IPS-18c (cell line): ENCODE data around the gene SLC13A5.
"Not testable (repeated sequence)": the region's sequence is repeated elsewhere in the genome, so short reads cannot be mapped to it uniquely, and the experiment has no call there.

Experiments
- H3K4me3 ChIP-seq: 2 replicates; pipeline ENCODE4 v1.7.0; 2013; ENCODE audit warnings: low read depth, mild to moderate bottlenecking, low read length, moderate library complexity; ENCODE audit not compliant: insufficient read depth
- H3K9me3 ChIP-seq: one replicate; pipeline ENCODE4 v1.6.1; 2013; ENCODE audit warnings: mild to moderate bottlenecking, low read length, moderate library complexity; ENCODE audit not compliant: control insufficient read depth, insufficient read depth

Gene SLC13A5

DNA sequence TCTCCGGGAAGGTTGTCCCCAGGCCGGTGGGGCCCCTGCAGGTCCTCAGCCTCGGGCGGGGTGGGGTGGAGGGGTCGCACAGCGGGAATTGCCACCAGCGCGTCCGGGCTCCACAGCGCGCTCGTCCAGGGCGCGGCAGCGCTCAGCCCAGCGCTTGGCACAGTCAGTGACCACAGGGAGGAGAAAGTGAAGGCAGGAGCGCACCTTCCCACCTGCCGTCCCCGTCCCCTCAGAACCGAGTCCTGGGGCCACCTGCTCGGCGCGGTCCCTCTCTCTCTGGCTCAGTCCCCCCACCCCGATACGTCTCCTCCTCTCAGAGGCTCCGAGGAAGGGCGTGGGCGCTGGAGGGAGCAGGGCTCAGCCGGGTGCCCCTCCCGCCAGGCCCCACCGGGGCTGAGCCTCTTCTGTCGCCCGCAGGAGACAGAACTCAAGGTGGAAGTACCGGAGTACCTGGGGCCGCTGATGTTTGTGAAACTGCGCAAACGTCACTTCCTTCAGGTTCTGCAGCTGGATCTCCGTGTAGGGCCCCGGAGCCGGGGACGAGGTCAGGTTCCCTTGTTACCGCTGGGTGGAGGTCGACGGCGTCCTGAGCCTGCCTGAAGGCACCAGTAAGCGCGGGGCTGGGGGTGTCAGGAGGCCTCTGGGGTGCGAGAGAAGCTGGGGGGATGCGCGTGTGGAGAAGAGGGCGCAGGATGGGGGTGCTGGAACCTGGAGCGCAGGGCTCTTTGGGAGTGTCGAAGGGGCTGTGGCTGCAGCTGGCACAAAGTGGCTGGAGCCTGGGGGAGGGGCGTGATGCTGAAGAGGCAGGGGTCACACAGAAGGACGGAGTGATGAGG is 56.2 kb downstream of the SLC13A5 start:
- peak overlapping the region; percentile 49 for H3K4me3 ChIP-seq
- not testable (repeated sequence) for H3K9me3 ChIP-seq

DNA sequence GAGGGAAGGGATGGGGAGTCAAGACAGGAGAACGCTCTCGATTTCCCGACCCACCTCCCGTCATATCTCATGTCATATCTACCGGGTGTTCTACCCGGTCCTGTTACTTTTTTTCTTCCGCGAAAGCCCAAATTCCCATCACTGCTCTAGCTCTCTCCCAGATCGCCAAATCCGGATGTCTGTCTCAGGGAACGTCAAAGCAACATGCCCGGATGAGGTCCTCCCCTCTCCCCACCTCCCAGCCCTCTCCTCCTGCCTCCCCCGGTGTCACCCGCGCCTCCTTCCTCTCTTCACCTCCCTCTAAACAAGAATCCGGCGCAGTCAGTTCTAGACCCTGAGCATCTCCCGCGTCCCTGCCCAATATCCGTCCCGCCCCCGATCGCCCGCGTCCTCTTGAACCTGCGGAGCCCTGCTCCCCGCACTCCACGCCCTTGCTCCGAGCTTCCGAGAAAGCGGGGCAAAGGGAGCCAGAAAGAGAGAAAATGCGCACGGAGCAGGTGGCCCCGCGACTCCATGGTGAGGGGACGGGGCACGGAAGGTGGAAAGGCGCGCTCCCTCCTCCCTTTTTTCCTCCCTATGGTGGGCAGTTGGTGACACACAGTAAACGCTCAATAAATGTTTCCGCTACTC is 57.3 kb downstream of the SLC13A5 start:
- H3K9me3 ChIP-seq = not testable (repeated sequence)
- peak overlapping the region; percentile 30 for H3K4me3 ChIP-seq

DNA sequence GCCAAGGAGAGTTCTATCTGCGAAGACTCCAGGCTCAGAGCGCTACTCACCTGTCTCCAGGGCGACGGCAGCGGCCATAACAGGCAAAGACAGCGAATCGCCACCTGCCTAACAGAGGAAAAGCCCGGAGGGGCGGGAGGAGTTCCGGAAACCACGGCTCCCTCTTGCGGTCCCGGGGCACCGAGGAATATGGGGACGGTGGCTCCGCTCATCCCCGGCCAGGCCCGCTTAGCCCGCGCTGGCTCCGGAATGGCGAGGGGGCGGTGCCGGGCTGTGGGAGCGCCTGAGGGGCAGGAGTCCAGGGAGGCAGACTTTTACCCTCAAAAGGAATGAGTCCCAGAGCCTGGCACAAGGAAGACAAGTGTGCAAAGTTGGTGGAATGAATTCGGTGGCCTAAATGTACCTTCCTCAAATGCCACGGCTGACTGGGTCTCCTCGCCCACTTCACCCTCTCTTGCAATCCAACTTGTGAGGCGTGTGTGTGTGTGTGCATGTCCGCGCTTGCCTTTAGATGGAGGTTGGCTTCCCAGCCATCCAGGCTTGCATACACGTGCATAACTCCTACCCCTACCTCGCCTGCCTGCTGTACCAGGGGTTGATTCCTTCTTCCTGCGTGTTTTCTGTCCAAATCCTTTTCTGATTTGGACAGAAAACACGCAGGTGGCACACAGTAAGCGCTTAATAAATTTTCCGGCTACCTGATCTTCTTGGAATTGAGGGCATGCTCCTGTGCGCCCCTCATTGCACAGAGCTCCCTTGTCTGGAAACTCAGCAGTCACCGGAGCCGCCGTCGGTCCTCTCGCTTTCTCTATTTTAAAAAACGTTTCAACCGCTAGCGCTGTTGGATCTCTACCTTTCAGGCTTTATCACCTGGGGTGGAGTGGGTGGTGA is 58.1 kb downstream of the SLC13A5 start:
- H3K9me3 ChIP-seq = no peaks in the 10 kb centered on the region
- H3K4me3 ChIP-seq = peak overlapping the region; percentile 30

DNA sequence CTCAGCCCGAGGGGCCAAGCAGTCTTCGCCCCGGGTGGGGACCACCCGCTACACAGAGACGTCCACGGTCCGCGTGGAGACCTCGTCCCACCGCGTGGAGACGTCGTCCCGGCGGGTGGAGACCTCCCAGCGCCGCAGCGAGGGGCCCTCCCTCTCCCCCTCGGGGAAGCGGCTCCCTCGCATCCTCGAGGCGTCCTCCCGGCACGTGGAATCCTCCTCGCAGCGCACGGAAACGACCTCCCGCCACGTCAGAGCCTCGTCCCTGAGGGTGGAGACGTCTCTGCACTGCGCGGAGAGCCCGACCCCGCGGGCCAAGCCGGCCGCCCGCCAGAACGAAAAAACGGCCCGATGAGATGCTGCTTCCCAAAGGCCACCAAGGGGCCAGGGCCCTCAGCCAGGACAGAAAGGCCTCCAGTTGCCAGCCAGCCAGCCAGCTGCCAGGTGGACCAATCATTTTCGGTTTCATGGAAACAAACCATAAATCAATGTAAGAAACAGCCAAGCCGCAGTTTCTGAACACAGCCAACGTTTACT is 61.2 kb downstream of the SLC13A5 start:
- peak overlapping the region; percentile 80 for H3K4me3 ChIP-seq
- H3K9me3 ChIP-seq = no peaks in the 10 kb centered on the region

DNA sequence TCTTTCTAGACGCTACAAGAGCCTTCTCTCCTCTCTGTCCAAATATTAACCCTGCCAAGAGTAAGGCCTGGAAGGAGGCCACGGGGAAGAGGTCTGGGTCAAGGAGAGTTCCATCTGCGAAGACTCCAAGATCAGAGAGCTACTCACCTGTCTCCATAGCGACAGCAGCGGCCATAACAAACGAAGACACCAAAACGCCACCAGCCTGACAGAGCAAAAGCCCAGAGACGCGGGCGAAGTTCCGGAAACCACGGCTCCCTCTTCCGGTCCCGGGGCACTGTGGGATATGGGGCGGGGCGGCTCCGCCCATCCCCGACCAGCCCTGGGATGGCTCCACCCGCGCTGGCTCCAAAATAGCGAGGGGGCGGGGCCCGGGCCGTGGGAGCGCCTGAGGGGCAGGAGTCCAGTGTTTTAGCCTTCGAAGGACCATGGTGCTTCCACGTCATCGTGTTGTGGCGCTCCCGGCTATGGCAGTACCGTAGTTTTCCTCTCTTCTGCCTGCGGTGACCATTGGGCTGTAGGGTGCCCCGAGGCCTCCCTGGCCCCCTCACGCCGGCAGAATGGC is 61.7 kb downstream of the SLC13A5 start, which contains the start of the genes C17orf100 and MED31:
TSS of gene C17orf100 (plus strand) at position 409 of the 565 bp plus-strand sequence. CDS start at position 561, 152 bp downstream.
TSS of gene MED31 (minus strand) at position 252 of the 565 bp plus-strand sequence. CDS start at position 175, 77 bp downstream.
- Histone ChIP-seq H3K4me3 (peak within 1 kb of the TSS; percentile 80), H3K9me3 (no peaks in the 10 kb centered on the region)

DNA sequence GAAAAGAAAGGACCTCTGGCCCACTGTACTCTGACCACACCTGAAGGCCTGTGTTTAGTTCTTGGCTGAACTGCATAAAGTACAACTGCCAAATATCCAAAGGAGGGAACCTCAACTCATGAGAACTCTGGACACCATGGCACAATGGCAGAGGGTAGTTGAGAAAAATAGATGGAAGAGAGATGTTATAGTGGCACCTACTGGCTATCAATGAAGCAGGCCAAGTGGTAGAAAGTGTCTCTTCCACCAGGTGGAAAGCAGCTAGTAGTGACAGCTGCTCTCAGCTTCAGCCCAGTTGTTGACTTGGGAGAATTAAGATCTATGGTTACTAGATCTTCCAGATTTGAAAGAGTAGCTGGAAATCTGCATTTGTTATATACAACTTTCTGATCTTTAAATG is 65.0 kb downstream of the SLC13A5 start:
- H3K9me3 ChIP-seq = no peaks in the 10 kb centered on the region
- H3K4me3 ChIP-seq = no peak overlapping the region

DNA sequence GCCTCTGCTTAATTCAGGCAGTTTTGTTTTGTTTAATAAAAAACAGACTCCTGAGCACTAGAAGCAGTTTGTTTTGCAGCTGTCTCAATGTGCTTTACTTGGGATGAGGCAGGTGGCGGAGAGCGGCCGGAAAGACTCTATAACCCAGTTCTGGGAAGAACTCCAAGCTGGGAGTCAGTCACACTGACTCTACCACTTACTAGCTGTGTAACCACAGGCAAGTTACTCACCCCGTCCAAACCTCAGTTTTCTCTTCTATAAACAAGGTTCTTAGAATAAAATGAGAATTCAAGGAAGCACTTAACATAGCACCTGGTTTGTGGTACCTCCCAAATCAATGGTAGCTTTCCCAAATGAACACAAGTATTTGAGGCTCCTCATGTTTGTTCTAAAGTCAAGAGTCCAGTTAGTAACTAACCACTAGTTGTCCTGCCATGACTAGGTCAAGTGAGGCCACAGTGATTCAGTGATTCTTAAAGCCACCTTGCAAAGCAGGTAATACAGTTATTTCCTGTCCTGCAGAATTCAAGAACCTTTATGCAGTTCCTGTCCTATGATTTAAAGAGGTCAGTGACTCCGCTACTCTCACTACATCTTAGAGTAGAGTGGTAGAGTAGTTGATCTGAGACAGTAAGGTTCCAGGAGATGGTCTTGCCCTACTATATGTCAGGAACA is 69.6 kb downstream of the SLC13A5 start:
- no peaks in the 10 kb centered on the region for H3K9me3 ChIP-seq
- no peak overlapping the region for H3K4me3 ChIP-seq

DNA sequence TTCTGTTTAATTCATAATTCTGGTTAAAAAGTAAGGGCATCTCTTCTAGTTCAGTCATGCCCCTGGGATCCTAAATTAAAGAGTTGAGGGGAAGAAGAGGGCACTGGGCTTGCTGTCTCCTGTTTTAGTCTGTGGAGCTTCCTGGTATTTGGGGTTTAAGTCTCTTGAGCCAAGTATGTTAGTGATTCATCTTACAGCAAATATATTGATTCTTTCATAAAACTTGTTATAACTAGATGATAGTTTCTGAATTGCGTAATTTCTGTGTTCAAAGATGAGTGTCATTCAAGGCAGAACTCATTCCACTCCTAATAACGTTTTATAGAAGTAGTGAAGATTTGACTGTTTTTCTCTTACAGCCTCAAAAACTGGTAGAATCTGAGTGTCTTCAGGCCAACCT is 70.6 kb downstream of the SLC13A5 start:
- H3K9me3 ChIP-seq = no peaks in the 10 kb centered on the region
- no peak overlapping the region for H3K4me3 ChIP-seq

DNA sequence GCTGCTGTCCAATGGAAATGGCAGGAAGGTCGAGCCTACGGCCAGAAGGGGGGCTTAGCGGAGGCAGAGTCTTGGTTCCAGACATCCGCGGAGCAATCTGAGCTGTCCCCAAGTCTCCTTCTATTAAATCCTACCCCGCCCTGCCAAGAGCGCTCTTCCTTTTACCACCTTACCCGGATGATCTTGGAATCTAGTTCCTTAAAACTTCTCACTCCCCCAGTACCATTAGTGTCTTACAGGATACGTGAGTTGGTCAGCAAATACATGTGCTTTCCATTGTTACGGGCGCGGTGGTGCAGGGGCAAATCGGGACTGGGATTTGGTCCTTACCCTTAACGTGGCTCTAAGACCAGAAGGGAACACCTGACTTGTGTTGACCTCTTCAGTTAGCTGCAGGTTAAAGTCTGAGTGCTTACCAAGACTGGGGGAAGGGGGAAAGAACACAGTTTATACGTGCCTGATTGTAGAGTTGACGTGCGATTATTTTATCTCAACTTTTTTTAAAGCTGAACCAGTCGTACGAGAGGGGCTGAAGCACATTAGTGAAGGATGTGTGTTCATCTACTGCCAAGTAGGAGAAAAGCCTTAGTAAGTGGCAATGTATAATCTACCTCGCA is 71.8 kb downstream of the SLC13A5 start:
- Histone ChIP-seq H3K4me3 (peak overlapping the region; percentile 79), H3K9me3 (no peaks in the 10 kb centered on the region)

DNA sequence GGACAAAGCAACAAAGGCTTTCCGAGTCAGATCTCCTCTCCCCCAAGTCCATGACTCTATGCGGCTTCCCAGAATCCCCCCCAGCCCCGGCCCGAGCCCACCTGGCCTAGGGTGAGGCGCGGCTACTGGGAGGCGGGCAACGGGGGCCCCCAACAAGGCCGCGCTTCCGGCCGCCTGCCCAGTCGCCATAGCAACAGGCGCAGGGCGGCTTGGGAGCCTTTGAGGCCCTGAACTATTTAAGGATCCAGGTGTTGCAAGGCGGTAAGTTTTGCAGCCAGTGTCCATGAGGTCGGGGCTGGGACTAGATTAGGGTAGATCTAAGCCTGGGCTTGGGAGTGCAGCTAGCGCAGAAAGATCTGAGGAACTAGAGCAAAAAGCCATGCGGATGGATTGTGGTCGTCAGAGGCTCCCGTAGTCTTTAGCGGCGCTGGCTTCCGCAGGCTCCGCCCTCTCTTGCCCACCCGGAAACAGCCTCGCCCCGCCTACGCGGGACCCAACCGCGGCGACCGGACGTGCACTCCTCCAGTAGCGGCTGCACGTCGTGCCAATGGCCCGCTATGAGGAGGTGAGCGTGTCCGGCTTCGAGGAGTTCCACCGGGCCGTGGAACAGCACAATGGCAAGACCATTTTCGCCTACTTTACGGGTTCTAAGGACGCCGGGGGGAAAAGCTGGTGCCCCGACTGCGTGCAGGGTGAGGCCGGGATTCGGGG is 72.5 kb downstream of the SLC13A5 start, which contains the start of the genes KIAA0753 and TXNDC17:
TSS of gene KIAA0753 (minus strand) at position 176 of the 711 bp plus-strand sequence. CDS start 5,608 bp downstream, outside the sequence.
TSS of gene TXNDC17 (plus strand) at position 525 of the 711 bp plus-strand sequence. CDS start at position 548, 23 bp downstream.
- Histone ChIP-seq H3K9me3 (no peaks in the 10 kb centered on the region), H3K4me3 (peak within 1 kb of the TSS; percentile 79)

DNA sequence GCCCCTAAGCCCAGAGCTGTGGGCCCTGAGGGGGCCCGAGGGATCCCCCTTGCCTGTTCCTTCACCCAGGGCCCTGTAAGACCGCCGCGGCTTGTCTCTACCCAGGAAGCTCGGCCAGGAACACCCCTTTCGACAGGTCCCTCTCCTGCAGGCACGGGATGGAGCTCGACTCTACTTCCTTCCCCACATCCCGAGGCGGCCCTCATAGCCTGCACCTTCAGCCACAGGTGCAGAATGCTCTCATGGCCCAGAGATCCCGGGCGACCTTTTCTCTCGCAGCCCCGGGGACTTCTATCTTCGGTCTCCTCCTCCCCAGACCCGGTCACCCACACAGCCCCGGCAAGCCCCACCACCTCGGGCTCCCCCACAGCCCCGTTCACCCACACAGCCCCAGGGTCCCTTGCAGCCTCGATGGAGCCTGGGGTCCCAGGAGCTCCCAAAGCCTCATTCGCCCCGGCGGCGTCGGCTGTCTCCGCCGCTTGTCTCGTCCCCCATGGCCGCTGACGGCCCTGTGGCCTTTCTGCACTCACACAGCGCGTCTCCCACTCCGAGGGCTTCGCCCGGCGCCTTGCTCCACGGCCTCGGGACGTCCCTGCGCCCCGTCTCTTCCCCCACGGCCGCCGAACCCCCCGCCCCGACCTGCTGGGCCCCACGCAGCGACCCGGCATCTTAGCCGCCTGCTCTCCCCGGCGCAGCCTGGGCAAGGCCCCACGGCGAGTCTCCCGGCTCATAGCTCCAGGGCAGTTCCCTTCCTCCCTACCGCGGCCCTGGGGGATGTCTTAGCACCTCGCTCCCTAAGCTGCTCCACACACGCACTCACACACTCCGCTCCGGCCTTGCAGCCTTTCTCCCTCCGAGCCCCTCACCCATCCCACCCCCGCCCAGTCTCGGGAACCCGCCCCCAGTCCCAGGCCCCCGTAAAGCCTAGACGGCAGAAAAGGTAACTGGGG is 73.3 kb downstream of the SLC13A5 start:
- H3K4me3 ChIP-seq = peak overlapping the region; percentile 79
- H3K9me3 ChIP-seq = no peaks in the 10 kb centered on the region

DNA sequence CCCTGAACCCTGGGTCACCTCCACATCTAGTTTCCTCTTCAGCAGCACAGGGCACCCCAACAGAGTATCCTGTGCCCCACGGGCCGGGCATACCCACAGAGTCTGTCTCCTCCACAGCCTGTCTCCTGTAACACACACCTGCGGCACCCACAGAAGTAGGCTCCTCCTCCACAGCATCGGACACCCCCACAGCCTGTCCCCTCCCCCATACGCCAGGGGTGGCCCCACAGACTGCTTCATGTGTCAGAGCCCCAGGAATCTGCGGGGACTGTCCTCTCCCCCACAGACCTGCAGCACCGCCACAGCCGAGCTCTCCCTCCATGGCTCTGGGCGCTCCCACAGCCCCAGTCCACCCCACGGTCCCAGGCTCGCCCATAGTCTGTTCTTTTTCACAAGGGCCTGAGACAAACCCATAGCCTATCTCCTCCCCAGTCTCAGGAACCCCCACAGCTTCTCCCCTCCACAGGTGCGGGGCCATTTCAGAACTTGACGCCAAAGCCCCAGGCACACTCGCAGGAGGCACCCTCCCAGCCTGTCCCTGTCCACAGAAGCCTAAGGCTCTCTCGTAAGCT is 74.1 kb downstream of the SLC13A5 start:
- peak overlapping the region; percentile 79 for H3K4me3 ChIP-seq
- no peaks in the 10 kb centered on the region for H3K9me3 ChIP-seq

DNA sequence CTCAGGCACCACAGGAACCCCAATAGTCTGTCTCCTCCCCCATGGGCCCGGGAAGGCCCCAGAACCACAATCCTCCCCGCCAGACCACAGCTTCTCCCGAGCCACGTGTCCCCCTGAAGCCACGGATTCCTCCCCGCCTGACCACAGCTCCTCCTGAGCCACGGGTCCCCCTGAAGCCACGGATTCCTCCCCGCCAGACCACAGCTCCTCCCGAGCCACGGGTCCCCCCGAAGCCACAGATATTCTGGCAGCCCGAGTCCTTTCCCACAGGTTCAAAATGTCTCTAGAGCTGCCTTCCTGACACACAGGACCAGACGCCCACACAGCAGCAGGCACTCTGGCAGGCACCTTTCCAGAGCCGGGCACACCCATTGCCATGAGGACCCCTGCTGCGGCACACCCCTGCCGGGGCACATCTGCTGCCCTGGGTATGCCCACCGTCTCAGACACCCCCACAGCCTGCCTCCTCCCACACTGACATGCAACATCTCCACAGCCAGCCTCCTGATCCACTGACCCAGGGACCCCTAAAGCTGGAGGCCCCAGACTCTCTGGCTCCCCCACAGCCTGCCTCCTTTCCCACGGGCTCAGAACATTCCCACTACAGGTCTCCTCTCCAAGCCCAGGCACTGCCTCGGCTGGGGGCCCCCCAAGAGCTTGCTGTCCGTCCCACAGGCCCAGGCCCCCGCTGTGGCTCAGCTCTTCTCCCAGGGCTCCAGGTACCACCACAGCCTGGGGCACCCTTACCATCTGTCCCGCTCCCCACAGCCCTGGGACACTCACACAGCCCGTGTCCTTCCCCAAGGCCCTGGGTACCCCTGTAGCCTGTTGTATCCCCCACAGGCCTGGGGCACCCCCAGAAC is 74.9 kb downstream of the SLC13A5 start:
- H3K9me3 ChIP-seq = no peaks in the 10 kb centered on the region
- H3K4me3 ChIP-seq = no peak overlapping the region
